GM20000 (cell line): ENCODE results near the gene SIN3A.

Source experiments
- DNase-seq: peaks from one replicate; pipeline ENCODE4 v3.0.0; 2012; ENCODE audit warnings: low spot score
- TF ChIP-seq, protein P1 (sequence below): IDR thresholded peaks from 2 replicates; pipeline ENCODE4 v1.5.1; 2012; ENCODE audit warnings: mild to moderate bottlenecking, control low read depth; ENCODE audit errors: extremely low read depth, missing control alignments

Gene SIN3A

DNA sequence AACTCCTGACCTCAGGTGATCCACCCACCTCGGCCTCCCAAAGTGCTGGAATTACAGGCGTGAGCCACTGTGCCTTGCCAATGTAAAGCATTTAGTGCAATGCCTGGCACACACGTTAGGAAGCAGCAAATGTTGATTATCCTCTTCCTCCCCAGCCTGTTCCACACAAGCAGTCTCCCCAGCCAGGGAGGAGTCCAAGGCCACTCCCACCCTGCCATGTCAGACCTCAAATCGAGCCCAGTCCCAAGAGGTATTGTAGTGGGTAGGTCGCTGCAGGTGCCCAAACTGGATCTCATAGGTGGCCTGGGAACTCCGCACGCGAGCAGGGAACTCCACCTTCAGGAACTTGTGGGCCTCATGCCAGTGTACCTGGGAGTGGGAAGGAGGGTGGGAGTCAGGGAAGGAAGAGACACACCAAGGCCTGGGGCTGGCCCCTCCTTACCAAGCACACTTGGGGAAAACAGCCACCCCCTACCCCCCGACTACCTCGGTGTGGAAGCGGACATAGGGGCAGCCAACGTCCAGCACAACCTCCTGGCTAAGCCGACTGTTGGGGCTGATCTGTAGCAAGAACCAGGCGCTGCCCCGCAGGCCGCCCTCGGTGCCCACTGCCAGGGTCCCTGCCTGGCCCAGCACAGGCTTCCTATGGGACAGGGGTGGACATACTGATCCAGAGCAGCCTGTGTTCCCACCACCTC lies 93.4 kb downstream of the SIN3A start:
- TF ChIP-seq, protein P1, sequence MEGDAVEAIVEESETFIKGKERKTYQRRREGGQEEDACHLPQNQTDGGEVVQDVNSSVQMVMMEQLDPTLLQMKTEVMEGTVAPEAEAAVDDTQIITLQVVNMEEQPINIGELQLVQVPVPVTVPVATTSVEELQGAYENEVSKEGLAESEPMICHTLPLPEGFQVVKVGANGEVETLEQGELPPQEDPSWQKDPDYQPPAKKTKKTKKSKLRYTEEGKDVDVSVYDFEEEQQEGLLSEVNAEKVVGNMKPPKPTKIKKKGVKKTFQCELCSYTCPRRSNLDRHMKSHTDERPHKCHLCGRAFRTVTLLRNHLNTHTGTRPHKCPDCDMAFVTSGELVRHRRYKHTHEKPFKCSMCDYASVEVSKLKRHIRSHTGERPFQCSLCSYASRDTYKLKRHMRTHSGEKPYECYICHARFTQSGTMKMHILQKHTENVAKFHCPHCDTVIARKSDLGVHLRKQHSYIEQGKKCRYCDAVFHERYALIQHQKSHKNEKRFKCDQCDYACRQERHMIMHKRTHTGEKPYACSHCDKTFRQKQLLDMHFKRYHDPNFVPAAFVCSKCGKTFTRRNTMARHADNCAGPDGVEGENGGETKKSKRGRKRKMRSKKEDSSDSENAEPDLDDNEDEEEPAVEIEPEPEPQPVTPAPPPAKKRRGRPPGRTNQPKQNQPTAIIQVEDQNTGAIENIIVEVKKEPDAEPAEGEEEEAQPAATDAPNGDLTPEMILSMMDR = no peak
- DNase-seq = no peak

DNA sequence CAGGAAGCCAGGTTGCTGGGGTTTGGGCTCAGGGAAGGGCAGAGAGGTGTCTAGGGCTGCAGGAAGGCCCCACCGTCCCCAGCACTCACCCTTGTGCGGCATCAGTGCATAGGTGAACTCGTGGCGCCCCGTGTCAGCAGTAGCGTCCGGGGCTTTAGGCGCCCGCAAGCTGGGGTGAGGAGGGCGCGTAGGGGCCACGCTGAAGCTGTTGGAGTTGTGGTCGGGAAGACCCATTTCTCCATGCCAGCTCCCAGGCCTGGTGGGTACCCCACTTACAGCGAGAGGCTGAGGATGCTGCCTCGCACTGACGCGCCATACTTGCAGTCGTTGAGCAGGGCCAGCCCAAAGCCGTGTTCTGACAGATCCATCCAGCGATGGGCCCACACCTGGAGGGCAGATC lies 95.0 kb downstream of the SIN3A start:
- DNase-seq = no peak
- TF ChIP-seq, protein P1 = no peak

DNA sequence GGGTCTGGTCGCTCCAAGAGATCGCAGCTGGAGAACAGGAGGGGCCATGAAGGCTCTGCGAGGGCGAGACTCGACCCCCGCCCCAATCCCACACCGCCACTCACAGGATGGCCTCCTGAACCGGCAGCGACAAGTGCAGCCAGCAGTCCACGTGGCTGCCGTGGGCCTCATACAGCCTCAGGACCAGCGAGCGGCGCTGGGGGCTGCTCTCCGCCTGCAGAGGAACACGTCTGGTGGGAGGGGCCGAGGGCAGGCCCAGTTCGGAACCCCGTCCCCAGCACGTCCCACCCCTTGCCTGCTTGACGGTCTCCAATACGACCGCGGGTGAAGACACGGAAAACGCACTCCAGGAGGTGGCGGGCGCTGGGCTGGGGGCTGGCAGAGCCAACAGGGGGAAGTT lies 95.5 kb downstream of the SIN3A start:
- TF ChIP-seq, protein P1 = no peak
- DNase-seq = no peak

DNA sequence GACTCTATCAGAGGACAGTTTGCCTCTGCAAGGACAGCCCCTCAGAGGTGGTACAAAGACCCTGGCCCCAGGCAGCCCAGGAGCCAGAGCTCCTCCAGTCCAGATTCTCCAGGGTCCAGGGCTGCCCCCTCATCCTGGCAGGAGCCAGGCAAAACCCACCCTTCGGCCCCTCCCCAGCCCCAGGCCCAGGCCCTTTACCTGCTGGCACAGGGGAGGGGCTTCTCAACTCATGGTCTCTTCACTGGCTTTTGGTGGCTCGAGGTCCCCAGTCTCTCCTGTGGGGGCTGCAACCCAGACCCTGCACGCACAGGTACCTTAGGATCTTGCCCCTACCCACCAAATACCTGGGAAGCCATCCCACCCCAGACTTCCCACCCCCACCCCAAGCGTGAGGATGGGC lies 96.1 kb downstream of the SIN3A start:
- TF ChIP-seq, protein P1 = no peak
- DNase-seq = no peak

DNA sequence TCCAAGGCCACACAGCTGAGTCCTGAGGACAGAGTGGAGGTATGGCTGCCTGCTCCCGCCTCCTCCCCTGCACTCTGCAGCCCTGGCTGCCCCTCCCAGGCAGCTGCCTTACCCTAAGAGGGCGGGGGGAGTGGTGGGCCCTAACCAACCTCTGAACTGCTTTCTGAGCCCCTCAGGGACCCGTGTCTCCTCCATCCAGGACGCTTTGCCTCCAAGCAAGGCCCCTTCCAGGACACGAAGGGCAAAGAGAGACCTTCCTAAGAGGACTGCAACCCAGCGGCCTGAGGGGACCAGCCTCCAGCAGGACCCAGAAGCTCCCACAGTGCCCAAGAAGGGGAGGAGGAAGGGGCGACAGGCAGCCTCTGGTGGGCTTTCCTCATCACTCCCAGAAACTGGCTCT lies 97.0 kb downstream of the SIN3A start:
- DNase-seq = no peak
- TF ChIP-seq, protein P1 = no peak

DNA sequence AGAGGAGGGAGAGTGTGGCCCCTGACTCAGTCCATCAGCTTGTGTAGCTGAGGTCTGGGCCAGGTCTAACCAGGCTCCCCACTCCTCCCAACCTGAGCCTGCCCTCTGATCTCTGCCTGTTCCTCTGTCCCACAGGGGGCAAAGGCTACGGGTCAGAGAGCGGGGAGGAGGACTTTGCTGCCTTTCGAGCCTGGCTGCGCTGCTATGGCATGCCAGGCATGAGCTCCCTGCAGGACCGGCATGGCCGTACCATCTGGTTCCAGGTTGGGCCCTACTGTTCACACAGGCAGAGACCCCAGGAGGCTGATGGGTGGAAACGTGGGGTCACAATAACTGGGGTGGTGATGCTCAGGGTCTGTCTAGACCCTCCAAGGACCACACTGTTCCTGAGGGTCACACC lies 97.9 kb downstream of the SIN3A start:
- TF ChIP-seq, protein P1 = no peak
- DNase-seq = no peak

- TF ChIP-seq, protein P1 = no peak
These were observed 99.1 kb downstream of the SIN3A start for GRCh38 chr15:75352186-75353080.

More at GRCh38 chr15:75352186-75353080, 99.1 kb downstream of the SIN3A start:
- DNase-seq = no peak
